SHP77 (cell line): ENCODE measurements around the gene MAMDC2.
A peak's percentile ranks its signal among the peaks of the same experiment; 100 is the strongest.

Experiments used
- DNase-seq, 2 experiments: peaks; one replicate each; lab custom pipeline; 2025; lab: John Stamatoyannopoulos, UW

Gene MAMDC2

GRCh38 chr9:70064496-70064895 lies 20.8 kb downstream of the MAMDC2 start:
- DNase-seq = no peak

- no peak for DNase-seq
Measured at GRCh38 chr9:70065572-70065971, 21.9 kb downstream of the MAMDC2 start.

- DNase-seq = no peak
Measured at GRCh38 chr9:70066418-70066817, 22.8 kb downstream of the MAMDC2 start.

GRCh38 chr9:70066874-70067273 lies 23.2 kb downstream of the MAMDC2 start:
- no peak for DNase-seq

- DNase-seq = no peak
Measured at GRCh38 chr9:70069704-70070103, 26.1 kb downstream of the MAMDC2 start.

GRCh38 chr9:70073193-70073592 lies 29.5 kb downstream of the MAMDC2 start:
- DNase-seq = no peak

- DNase-seq = no peak
Measured at GRCh38 chr9:70073756-70074155, 30.1 kb downstream of the MAMDC2 start.

GRCh38 chr9:70076678-70077077 lies 33.0 kb downstream of the MAMDC2 start:
- no peak for DNase-seq

GRCh38 chr9:70079417-70080037 lies 35.9 kb downstream of the MAMDC2 start:
- DNase-seq = peak; percentile 47 to 67

- DNase-seq = peak; percentile 72
Measured at GRCh38 chr9:70080481-70081119, 37.0 kb downstream of the MAMDC2 start.

- no peak for DNase-seq
Measured at GRCh38 chr9:70081120-70081495, 37.5 kb downstream of the MAMDC2 start.

- no peak for DNase-seq
Measured at GRCh38 chr9:70083429-70083828, 39.8 kb downstream of the MAMDC2 start.

GRCh38 chr9:70085241-70085640 lies 41.6 kb downstream of the MAMDC2 start:
- DNase-seq = no peak

- no peak for DNase-seq
Measured at GRCh38 chr9:70091103-70091502, 47.5 kb downstream of the MAMDC2 start.

- no peak for DNase-seq
Measured at GRCh38 chr9:70091572-70091971, 47.9 kb downstream of the MAMDC2 start.

GRCh38 chr9:70092190-70092589 lies 48.5 kb downstream of the MAMDC2 start:
- no peak for DNase-seq

GRCh38 chr9:70093095-70093494 lies 49.4 kb downstream of the MAMDC2 start:
- no peak for DNase-seq

- no peak for DNase-seq
Measured at GRCh38 chr9:70093944-70094343, 50.3 kb downstream of the MAMDC2 start.

- no peak for DNase-seq
Measured at GRCh38 chr9:70094747-70095146, 51.1 kb downstream of the MAMDC2 start.

GRCh38 chr9:70097187-70097586 lies 53.5 kb downstream of the MAMDC2 start:
- no peak for DNase-seq

GRCh38 chr9:70100362-70100761 lies 56.7 kb downstream of the MAMDC2 start:
- DNase-seq = no peak

GRCh38 chr9:70101265-70101664 lies 57.6 kb downstream of the MAMDC2 start:
- no peak for DNase-seq

GRCh38 chr9:70105147-70105546 lies 61.5 kb downstream of the MAMDC2 start:
- no peak for DNase-seq

- no peak for DNase-seq
Measured at GRCh38 chr9:70106571-70106970, 62.9 kb downstream of the MAMDC2 start.
